D721Med (cell line): ENCODE results near the gene BAHCC1.

Experiments used
- DNase-seq: peaks from one replicate; pipeline ENCODE4 v3.0.0; 2011; ENCODE audit warnings: low spot score; ENCODE audit not compliant: insufficient read length
- FAIRE-seq: peaks from 2 replicates; lab custom pipeline; 2011; peaks lifted over from hg19 to GRCh38; lab: Jason Lieb, UNC
- CTCF ChIP-seq: IDR thresholded peaks from 2 replicates; pipeline ENCODE4 v1.5.1; 2012; ENCODE audit warnings: mild to moderate bottlenecking, control low read depth; ENCODE audit not compliant: insufficient read depth; ENCODE audit errors: missing control alignments

BAHCC1 gene

GRCh38 chr17:81442791-81443190, 47.5 kb downstream of the BAHCC1 start:
- TF ChIP-seq CTCF: no peak
- FAIRE-seq: no peak
- no peak for DNase-seq

GRCh38 chr17:81443269-81443668, 48.0 kb downstream of the BAHCC1 start:
- no peak for FAIRE-seq
- DNase-seq: no peak
- TF ChIP-seq CTCF: no peak

GRCh38 chr17:81444610-81445339, 49.5 kb downstream of the BAHCC1 start:
- FAIRE-seq (no peak), DNase-seq (no peak)
- TF ChIP-seq CTCF: no peak

GRCh38 chr17:81445642-81446503, 50.6 kb downstream of the BAHCC1 start:
- no peak for FAIRE-seq
- DNase-seq: no peak
- no peak for TF ChIP-seq CTCF

GRCh38 chr17:81447331-81447933, 52.2 kb downstream of the BAHCC1 start:
- no peak for TF ChIP-seq CTCF
- FAIRE-seq (no peak), DNase-seq (no peak)

GRCh38 chr17:81448442-81448841, 53.2 kb downstream of the BAHCC1 start:
- FAIRE-seq (no peak), DNase-seq (no peak)
- no peak for TF ChIP-seq CTCF
